Spinal cord (tissue), 10 donors: ENCODE results near the gene B4GALNT3. TPM values are rescaled to one million over a fixed set of nuclear protein-coding genes. Genes with fewer than 3 reads are reported as not detected.

ENCODE experiments used
- DNase-seq, 6 donors: peaks; one replicate each; pipeline versions ENCODE4 v3.0.0 to v3.0.0-alpha.2; 2013 to 2015; ENCODE audit warnings: low spot score in 6 of 6, low read depth in 4 of 6
- H3K27ac ChIP-seq: one replicate; pipeline ENCODE4 v1.5.1; 2013; ENCODE audit warnings: low read depth, low read length, control low read depth
- H3K27me3 ChIP-seq: one replicate; pipeline ENCODE4 v1.6.1; 2013; ENCODE audit warnings: low read length; ENCODE audit not compliant: control insufficient read depth, insufficient read depth
- H3K36me3 ChIP-seq: one replicate; pipeline ENCODE4 v1.6.1; 2013; ENCODE audit warnings: low read length; ENCODE audit not compliant: control insufficient read depth, insufficient read depth
- H3K4me1 ChIP-seq: one replicate; pipeline ENCODE4 v1.6.1; 2013; ENCODE audit warnings: low read length; ENCODE audit not compliant: control insufficient read depth, insufficient read depth
- H3K4me3 ChIP-seq: one replicate; pipeline ENCODE4 v1.5.1; 2013; ENCODE audit warnings: low read depth, low read length, control low read depth
- H3K9me3 ChIP-seq: one replicate; pipeline ENCODE4 v1.6.1; 2013; ENCODE audit warnings: low read length; ENCODE audit not compliant: control insufficient read depth, insufficient read depth
- WGBS: methylation state at CpG from one replicate; pipeline ENCODE4 v1.1.5; 2013; ENCODE audit warnings: missing lambda C conversion rate; ENCODE audit not compliant: insufficient coverage; 5-methylcytosine and 5-hydroxymethylcytosine counted together
- polyA plus RNA-seq, 2 donors: library from polyadenylated mRNA; unstranded; fragments of 120-200 nt; gene quantifications; one replicate each; pipeline ENCODE4 v1.2.1, GENCODE V29; 2013; ENCODE audit not compliant: insufficient read length in 2 of 2
- total RNA-seq, 2 donors: library from RNA; depleted of rRNA in 1 of 2; stranded (reverse); fragments of 120-200 nt in 1 of 2; fragments of >200 nt in 1 of 2; gene quantifications; one replicate each; pipeline versions ENCODE4 v1.2.3 to v1.2.4, GENCODE V29; 2013 to 2014
- donor health status: healthy.

Gene B4GALNT3
- total and polyA plus RNA-seq, 4 donors: 3.2 to 7.2 (median 3.9) TPM

DNA sequence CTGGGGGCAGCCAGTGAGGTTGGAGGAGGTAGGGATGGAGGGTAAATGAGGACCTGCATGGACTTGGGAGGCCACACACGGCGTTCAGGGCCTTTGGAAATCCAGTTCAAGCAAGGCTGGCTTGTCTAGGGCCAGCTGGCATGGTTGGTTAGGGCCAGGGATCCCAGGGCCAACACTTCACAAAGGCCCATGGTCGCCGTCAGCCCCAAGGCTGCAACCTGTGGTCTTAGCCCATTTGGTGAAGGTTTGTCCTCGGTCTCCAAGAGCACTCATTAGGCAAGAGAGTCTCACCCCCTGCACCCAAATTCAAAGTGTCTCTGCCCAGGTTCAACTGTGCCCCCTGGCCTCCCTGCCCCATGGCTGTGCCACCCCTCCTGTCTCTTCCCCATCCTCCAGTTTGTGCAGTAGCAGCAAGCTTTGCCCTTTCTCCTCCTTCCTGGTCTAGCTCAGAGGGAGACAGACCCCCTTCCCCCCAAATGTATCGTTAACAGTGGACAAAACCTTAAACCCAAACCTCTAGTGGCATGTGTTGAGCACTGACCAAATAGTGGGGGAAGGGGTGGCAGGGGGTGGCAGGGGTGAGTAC lies 109.4 kb downstream of the B4GALNT3 start:
- DNase-seq: no peak
- WGBS: 96% methylated on average over 5 of the region's 6 CpGs
- Histone ChIP-seq H3K9me3 (no peaks in the 10 kb centered on the region), H3K36me3 (no peaks in the 10 kb centered on the region), H3K4me3 (no peak overlapping the region), H3K27me3 (no peaks in the 10 kb centered on the region), H3K27ac (no peak overlapping the region), H3K4me1 (peaks cover 31% of the 10 kb centered on the region)

DNA sequence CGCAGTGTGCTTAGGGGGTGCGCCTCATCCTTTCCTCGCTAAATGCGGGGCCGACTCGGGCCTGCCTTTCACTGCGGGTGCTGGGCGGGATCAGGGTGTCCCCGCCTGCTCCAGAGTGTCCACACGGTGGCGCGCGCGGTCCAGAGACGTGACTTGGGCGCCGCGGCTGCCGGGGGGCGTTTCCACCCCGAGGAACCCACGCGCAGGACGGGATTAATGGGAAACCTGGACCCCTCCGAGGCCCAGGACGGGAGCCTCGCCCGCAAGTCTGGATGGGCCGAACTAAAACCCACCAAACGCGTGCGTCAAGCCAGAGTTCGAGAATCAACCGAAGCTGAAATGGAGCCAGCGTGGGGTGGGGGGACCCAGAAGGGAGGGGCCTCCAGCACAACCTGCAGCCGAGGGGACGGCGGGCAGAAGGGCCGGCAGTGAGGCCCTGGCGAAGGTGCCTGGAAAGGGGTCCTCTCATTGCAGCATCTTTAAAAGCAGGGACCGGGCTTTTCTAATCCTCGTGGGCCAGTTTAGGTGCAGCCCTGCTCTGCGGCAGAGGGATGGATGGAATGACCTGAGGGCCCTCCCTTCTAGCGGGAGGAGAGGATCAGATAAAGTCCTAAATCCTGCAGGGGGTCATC lies 110.2 kb downstream of the B4GALNT3 start:
- peak in 5 of 6 donors; percentile 66 to 95 (median 80) for DNase-seq
- under 1% methylated on average over 44 of the region's 44 CpGs for WGBS
- Histone ChIP-seq H3K9me3 (no peaks in the 10 kb centered on the region), H3K27ac (peak overlapping the region; percentile 58), H3K27me3 (no peaks in the 10 kb centered on the region), H3K4me1 (peaks cover 31% of the 10 kb centered on the region), H3K36me3 (no peaks in the 10 kb centered on the region), H3K4me3 (peak overlapping the region; percentile 69)

- no peaks in the 10 kb centered on the region for H3K9me3 ChIP-seq
- DNase-seq: peak in 1 of 6 donors; percentile 54
- peak overlapping the region; percentile 69 for H3K4me3 ChIP-seq
- peaks cover 37% of the 10 kb centered on the region for H3K4me1 ChIP-seq
- WGBS: 13% methylated on average over 21 of the region's 22 CpGs
- peaks cover 2% of the 10 kb centered on the region for H3K36me3 ChIP-seq
- H3K27me3 ChIP-seq: no peaks in the 10 kb centered on the region
- peak overlapping the region; percentile 58 for H3K27ac ChIP-seq
Measured at GRCh38 chr12:570435-570920, 110.7 kb downstream of the B4GALNT3 start.

DNA sequence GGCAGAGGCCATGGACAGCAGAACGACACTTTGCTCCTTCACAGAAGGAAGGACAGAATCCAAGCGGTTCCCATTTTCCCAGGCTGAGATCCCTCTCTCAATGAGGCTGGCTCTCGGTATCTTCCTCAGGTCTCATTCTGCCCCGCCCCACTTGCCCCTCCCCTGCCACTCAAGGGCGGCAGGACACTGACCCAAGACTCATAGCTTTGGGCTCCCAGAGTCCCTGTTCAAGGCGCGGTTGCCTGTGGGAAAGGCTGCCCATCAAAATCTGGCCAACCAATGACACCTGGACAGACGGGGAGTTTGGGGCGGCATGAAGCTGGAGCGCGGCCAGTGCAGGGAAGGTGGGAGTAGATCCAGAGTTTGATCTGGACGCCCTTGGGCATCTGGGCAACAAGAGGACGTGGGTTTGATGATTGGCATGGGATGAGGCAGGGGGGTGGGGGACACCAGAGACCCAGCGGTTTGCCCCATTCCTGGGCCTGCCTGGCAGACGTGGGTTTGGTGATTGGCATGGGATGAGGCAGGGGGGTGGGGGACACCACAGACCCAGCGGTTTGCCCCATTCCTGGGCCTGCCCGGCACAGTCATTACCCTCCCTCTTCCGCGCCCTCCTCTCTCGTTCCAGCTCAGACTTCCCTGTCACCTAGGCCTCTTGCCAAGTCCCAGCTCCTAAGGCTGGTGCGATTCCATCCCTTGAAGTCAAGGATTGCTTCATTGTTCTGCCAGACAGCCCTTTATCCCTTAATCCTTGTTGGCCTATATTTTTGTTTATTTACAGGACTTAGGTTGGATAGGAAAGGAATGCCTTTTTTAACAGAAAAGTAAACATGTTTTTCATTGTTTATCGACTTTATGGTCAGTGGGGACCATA lies 111.4 kb downstream of the B4GALNT3 start:
- no peaks in the 10 kb centered on the region for H3K27me3 ChIP-seq
- WGBS: 54% methylated on average over 19 of the region's 22 CpGs
- no peaks in the 10 kb centered on the region for H3K9me3 ChIP-seq
- peak overlapping the region; percentile 58 for H3K27ac ChIP-seq
- DNase-seq: peak in 2 of 6 donors; percentile 37 to 60
- H3K4me1 ChIP-seq: peaks cover 43% of the 10 kb centered on the region
- H3K36me3 ChIP-seq: peaks cover 2% of the 10 kb centered on the region
- peak overlapping the region; percentile 69 for H3K4me3 ChIP-seq

DNA sequence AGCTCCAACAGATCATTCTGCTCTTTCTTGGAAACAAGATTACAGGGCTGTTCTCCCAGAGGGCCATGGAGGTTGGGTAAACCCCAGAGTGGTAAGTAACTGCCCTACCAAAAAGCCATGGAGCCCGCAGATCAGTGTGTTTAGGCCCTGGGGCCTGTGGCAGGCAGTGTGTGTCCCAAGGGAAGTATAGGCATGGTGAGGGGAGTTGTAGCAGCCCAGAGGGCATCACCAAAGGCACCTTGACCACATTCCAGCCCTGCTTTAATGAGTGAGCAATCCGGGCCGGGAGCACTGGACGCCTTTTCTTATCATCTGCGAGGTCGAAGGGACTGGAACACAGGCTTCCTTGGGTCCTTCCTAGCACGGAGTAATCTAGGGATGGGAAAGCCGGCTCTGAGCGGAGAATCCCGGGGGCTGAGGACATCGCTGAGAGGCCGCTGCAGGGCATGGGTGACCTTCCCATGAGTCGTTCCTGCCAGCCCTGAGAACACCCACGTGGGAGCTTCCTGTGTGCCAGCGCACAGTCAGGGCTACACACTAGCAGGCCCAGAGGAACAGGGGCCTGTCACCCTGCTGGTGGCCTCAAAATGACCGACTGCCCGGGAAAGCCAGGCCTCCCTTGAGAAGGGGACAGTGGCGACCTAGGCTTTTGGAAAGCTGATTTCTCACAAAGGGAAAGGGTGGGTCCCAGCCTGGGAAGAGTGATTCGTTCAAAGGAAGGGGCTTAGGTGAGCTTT lies 112.2 kb downstream of the B4GALNT3 start:
- 79% methylated on average over 17 of the region's 19 CpGs for WGBS
- Histone ChIP-seq H3K9me3 (no peaks in the 10 kb centered on the region), H3K27me3 (no peaks in the 10 kb centered on the region), H3K4me1 (peaks cover 50% of the 10 kb centered on the region), H3K36me3 (peaks cover 2% of the 10 kb centered on the region), H3K27ac (peak overlapping the region; percentile 19), H3K4me3 (no peak overlapping the region)
- DNase-seq: no peak

GRCh38 chr12:572532-572899 lies 112.8 kb downstream of the B4GALNT3 start:
- H3K36me3 ChIP-seq: peaks cover 2% of the 10 kb centered on the region
- H3K27ac ChIP-seq: no peak overlapping the region
- 86% methylated on average over 2 of the region's 3 CpGs for WGBS
- no peak overlapping the region for H3K4me3 ChIP-seq
- H3K9me3 ChIP-seq: no peaks in the 10 kb centered on the region
- peaks cover 50% of the 10 kb centered on the region for H3K4me1 ChIP-seq
- DNase-seq: no peak
- no peaks in the 10 kb centered on the region for H3K27me3 ChIP-seq

DNA sequence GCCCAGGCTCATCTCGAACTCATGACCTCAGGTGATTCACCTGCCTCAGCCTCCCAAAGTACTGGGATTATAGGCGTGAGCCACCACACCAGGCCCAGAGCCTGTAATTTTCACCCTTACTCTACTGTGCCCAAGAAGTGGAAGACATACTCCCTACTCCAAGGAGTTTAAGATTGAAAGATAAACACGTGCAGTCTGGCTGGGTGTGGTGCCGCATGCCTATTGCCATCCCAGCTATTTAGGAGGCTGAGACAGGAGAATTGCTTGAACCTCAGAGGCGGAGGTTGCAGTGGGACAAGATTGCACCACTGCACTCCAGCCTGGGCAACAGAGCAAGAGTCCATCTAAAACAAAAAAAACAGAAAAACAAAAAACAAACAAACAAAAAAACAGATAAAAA lies 113.5 kb downstream of the B4GALNT3 start:
- Histone ChIP-seq H3K9me3 (no peaks in the 10 kb centered on the region), H3K27me3 (no peaks in the 10 kb centered on the region), H3K27ac (no peak overlapping the region), H3K4me1 (peaks cover 54% of the 10 kb centered on the region), H3K36me3 (peaks cover 2% of the 10 kb centered on the region), H3K4me3 (no peak overlapping the region)
- no peak for DNase-seq
- WGBS: 75% methylated on average over 2 of the region's 5 CpGs

DNA sequence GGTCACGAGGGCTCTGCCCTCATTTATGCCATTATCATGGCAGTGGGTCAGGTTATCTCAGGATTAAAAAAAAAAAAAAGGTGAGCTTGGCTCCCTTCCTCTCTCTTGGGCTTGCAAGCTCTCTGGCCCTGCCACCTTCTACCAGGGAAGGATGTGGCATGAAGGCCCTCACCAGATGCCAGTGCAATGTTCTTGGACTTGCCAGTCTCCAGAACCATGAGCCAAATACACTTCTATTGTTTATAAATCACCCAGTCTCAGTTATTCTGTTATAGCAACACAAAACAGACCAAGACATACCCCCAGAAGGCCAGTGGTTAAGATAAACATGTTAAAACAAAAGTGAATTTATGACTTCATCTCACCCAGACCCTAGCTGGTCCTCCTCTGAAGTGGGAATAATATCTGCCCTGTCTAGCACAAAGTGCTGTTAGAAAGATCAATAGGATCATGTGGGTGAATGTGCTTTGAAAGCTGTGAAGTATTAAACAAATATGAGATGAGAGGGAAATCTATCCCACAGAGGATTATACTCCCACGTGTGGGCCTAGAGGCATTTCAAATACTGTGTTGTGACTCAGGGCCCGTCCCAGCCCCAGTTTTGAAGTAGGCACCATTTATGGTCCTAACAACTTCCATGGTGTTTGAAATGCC lies 114.9 kb downstream of the B4GALNT3 start:
- H3K27ac ChIP-seq: no peak overlapping the region
- WGBS: 91% methylated on average over 1 of the region's 3 CpGs
- DNase-seq: no peak
- H3K9me3 ChIP-seq: no peaks in the 10 kb centered on the region
- no peaks in the 10 kb centered on the region for H3K27me3 ChIP-seq
- peaks cover 2% of the 10 kb centered on the region for H3K36me3 ChIP-seq
- no peak overlapping the region for H3K4me3 ChIP-seq
- peaks cover 51% of the 10 kb centered on the region for H3K4me1 ChIP-seq

DNA sequence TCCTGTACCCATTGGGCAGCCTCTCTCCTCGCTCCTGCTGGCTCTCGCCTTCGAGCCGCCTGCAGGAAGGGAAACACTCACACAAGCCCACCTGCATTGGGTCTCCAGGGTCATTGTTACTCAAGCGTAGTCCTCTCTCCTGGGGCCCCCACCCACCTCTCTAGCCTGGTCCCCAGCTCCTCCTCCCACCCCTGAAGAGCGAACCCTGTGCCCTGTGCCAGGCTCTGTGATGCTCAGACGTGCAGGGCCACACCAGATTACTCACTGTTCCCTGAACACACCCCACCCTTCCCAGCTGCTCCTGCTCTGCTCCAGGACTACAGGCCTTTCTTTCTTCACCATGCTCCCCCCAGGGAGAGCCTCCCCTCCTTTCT lies 115.4 kb downstream of the B4GALNT3 start:
- no peaks in the 10 kb centered on the region for H3K9me3 ChIP-seq
- H3K27ac ChIP-seq: peak overlapping the region; percentile 35
- H3K4me1 ChIP-seq: peaks cover 46% of the 10 kb centered on the region
- peaks cover 2% of the 10 kb centered on the region for H3K36me3 ChIP-seq
- no peaks in the 10 kb centered on the region for H3K27me3 ChIP-seq
- WGBS: 94% methylated on average over 7 of the region's 7 CpGs
- H3K4me3 ChIP-seq: no peak overlapping the region
- no peak for DNase-seq
